HT-29 (cell line): ENCODE results near the gene CEP250. TPM values are rescaled to one million over a fixed set of nuclear protein-coding genes. Genes with fewer than 3 reads are reported as not detected.

Experiments
- DNase-seq: peaks from one replicate; pipeline ENCODE4 v3.0.0-alpha.2; 2015; ENCODE audit warnings: low spot score
- small RNA-seq: library from RNA; depleted of rRNA; stranded (forward); fragments of <200 nt; gene quantifications from one replicate; pipeline ENCODE3, GENCODE V24; 2014
- total RNA-seq: library from RNA; depleted of rRNA; stranded (reverse); fragments of >200 nt; shearing (Covaris generic); gene quantifications from 2 replicates; pipeline ENCODE4 v1.2.3, GENCODE V29; 2014; rRNA removed

The CEP250 gene
- total RNA-seq, 1 experiment from 2014 or later: 30.2 TPM

DNA sequence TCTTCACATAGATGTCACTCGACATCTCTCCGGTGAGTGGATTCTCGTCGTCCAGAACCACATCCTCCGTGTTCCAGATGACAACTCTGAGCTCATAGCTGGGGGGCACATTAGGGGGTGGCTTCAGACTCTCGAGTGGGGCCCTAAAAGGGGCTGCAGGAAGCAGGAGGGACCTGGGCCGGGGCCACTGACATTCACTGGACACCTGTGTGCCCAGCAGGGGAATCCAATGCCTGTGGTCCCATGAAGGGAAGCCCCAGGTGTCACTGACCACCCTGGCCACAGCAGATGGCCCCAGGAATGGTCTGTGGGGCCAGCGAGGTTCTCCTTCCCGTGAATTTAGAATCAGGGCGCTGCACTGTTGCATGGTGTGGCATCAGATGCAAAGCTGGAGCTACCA lies 105.1 kb downstream of the CEP250 start:
- no peak for DNase-seq

- DNase-seq: peak; percentile 89
These were observed 105.9 kb downstream of the CEP250 start for GRCh38 chr20:35561268-35561667.

DNA sequence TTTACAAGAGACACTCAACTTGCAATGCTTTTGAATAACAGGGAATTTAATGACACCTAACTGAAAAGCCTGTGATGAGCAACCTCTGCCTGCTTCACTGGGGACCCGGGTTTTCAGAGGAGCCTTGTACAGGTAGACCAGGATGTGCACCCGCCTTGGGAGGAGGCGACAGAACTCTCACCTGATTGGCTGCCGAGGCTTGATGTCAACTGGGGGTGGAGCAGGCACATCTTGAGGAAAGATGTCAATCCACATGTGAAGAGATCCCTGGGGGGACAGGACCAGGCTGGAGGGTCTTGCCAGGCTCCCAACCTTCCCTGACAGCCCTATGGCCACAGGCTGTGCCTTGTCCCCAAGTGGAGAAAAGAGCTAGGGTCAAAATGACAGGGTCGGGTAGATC lies 106.3 kb downstream of the CEP250 start:
- DNase-seq: peak; percentile 58

DNA sequence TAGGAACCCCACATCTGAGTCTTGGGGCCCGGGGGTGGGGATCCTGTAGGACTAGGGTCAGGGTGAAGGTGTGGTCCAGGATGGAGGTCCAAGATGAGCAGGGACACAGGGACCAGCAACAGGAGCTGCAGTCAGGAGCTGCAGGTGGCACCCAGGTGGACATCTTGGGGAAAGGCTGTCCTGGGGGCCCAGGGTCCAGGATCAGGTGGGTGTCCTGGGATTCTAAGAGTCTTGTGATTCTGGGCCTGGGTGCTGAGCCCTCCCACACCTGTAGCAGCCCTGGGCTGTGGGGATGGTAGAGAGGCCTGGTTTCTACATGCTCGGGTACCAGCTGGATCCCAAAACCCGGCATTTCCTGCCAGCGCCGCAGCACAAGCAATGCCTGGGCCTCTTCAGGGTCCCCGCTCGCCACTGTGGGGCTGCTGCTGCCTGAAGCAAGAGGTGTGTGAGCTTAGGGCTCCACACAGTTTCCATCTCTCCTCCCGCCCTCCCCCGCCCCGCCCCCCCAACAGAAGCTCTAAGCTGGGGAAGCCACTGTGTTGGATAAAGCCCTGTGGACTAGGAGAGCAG lies 107.2 kb downstream of the CEP250 start:
- DNase-seq: no peak

- no peak for DNase-seq
These were observed 108.4 kb downstream of the CEP250 start for GRCh38 chr20:35563834-35564233.

- DNase-seq: no peak
These were observed 109.5 kb downstream of the CEP250 start for GRCh38 chr20:35564905-35565304.

- peak; percentile 81 for DNase-seq
These were observed 113.2 kb downstream of the CEP250 start for GRCh38 chr20:35568645-35569044.

Small RNA genes within 50 kb of the gene (small RNA-seq; reads per million reads assigned to genes)
- not detected for gene MIR1289-1

Other genes starting within 250 kb of the CEP250 start
- gene MMP24, start 228.9 kb upstream of the CEP250 start, total RNA-seq: 5.7 and 6.3 TPM in 2 replicates
- gene MMP24OS, start 177.5 kb upstream of the CEP250 start, total RNA-seq: 31.6 and 40.1 TPM in 2 replicates
- 508 and 511 TPM in 2 replicates for gene EIF6, start 170.8 kb upstream of the CEP250 start, total RNA-seq
- 0.37 and 0.81 TPM in 2 replicates for gene FAM83C, start 163.2 kb upstream of the CEP250 start, total RNA-seq
- gene UQCC1, start 43.6 kb upstream of the CEP250 start, total RNA-seq: 39.1 and 57.3 TPM in 2 replicates
- not detected in 2 replicates for gene GDF5, start 17.4 kb upstream of the CEP250 start, total RNA-seq
- not detected in 2 replicates for gene C20orf173, start 74.1 kb downstream of the CEP250 start, total RNA-seq
- gene ERGIC3, start 86.5 kb downstream of the CEP250 start, total RNA-seq: 391 and 426 TPM in 2 replicates
- 18.1 and 27.0 TPM in 2 replicates for gene SPAG4, start 160.2 kb downstream of the CEP250 start, total RNA-seq
- 390 and 417 TPM in 2 replicates for gene CPNE1, start 209.3 kb downstream of the CEP250 start, total RNA-seq
- gene RBM12, start 209.3 kb downstream of the CEP250 start, total RNA-seq: 54.8 and 55.4 TPM in 2 replicates
- gene NFS1, start 243.8 kb downstream of the CEP250 start, total RNA-seq: 132 and 139 TPM in 2 replicates
- gene ROMO1, start 243.8 kb downstream of the CEP250 start, total RNA-seq: 653 and 669 TPM in 2 replicates